GM19351 (cell line): Measurements from ENCODE around the gene CUL9.

Source experiments
- ATAC-seq: cut with Tn5 transposase; IDR thresholded peaks from one replicate; pipeline ENCODE4 v1.9.1; 2021; ENCODE audit warnings: mild to moderate bottlenecking, moderate library complexity; ENCODE audit not compliant: unreplicated experiment

The CUL9 gene

GRCh38 chr6:43254138-43254817 is 72.3 kb downstream of the CUL9 start:
- no peak for ATAC-seq

GRCh38 chr6:43254846-43255245 is 72.8 kb downstream of the CUL9 start:
- no peak for ATAC-seq

DNA sequence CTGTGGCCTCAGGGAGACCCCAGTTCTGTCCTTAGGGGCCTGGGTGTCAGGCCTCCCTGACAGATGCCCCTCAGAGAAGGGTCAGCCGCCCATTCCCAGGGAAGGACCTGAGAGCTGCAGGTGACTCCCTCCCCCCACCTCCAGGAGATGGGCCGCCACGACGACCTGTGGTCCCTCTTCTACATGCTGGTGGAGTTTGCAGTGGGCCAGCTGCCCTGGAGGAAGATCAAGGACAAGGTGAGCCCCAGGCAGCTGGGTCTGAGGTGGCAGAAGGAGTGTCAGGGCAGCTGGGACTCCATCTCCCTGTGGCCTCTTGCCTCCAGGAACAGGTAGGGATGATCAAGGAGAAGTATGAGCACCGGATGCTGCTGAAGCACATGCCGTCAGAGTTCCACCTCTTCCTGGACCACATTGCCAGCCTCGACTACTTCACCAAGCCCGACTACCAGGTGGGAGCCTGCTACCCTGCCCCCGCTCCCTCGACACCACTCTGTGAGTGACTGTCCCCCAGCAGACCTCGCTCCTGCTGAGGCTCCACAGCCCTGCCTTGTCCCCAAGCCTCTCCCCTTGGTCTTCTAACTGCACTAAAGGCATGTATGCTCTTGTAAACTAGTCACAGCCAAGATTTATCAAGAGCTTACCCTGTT is 73.5 kb downstream of the CUL9 start:
- no peak for ATAC-seq

GRCh38 chr6:43256670-43257366 is 74.8 kb downstream of the CUL9 start:
- no peak for ATAC-seq

DNA sequence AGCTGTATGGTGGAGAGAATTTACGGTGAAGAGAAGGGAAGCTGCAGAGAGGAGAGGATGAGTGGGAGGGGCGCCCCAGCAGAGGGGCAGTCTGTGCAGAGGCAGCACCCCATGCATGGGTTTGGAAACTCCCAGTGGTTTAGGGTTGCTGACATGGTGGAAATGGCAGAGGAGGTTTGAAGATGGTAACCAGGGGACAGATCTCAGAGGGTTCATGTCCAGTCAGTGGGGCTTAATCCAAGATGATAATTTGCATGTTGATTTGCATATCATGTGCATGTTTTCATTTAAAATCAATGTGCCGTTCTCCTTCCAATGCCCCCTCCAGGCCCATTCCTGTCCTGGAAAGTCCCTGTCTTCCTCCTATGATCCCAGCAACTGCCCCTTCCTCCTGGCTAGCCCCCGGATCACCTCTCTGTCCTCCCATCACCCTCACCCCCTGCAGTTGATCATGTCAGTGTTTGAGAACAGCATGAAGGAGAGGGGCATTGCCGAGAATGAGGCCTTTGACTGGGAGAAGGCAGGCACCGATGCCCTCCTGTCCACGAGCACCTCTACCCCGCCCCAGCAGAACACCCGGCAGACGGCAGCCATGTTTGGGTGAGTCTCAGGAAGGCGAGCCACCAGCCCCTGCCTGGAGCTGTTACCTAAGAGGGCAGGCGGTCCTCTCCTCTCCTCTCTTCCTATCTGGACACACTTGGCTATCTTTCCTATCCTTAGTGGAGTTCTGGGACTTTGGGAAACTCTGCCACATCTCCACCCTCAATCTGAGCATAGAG is 75.6 kb downstream of the CUL9 start:
- no peak for ATAC-seq

DNA sequence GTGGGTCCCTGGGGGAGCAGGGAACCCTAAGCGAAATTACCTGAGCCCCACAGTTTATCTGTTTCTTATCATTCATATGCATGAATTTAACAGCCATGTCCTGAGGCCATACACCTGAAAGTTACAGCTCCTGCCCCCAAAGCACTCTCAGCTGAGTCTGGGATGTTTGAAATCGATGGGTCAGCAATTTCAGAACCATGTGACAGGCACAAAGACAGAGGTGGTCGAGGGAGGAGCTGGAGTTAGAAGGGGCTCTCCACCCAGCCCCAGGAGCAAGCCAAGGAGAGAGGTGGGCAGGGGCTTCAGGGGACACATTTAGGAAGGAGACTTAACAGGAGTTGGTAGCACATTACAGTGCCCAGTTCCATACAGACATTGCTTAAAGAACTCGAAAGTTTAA is 76.2 kb downstream of the CUL9 start:
- no peak for ATAC-seq

DNA sequence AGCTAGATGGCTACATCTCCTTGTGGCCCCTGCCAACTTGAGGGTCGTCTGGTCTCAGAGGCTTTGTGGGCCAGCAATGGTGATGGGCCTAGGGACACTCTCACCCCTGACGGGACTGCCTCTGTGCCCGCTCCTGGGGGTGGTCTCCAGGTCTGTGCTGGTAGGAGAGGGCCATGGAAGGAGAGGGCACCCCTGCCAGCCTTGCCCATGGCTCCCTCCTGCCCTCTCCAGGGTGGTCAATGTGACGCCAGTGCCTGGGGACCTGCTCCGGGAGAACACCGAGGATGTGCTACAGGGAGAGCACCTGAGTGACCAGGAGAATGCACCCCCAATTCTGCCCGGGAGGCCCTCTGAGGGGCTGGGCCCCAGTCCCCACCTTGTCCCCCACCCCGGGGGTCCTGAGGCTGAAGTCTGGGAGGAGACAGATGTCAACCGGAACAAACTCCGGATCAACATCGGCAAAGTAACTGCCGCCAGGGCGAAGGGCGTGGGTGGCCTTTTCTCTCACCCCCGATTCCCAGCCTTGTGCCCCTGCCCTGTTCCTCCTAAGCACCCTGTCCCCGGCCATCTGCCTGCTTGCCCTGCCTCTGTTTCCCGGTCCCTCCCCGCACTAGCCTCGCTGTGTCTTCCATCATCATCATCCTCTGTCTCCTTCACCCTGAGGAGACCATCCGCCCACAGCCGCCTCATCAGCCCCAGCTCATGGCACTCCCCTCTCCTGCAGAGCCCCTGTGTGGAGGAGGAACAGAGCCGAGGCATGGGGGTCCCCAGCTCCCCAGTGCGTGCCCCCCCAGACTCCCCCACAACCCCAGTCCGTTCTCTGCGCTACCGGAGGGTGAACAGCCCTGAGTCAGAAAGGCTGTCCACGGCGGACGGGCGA is 77.1 kb downstream of the CUL9 start:
- ATAC-seq = no peak

DNA sequence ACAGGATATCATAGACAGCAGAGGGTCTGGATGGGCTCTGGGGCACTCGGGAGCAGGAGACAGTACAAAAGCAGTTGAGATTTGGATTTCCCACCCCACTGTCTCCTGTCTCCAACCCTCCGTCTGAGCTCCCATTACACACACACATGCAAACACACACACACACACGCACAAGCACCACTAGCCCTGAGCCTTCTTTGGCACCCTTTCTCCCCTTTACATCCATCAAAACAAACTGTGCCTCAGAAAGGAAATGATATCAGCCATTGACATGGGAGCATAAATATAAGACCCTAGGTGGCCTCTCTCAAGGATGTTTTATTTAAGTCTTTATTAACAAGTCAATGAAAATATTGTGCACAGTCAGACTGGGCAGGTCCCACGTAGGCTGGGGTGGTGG is 78.8 kb downstream of the CUL9 start:
- ATAC-seq = no peak

- ATAC-seq = no peak
These were observed 79.2 kb downstream of the CUL9 start for GRCh38 chr6:43261198-43261597.

DNA sequence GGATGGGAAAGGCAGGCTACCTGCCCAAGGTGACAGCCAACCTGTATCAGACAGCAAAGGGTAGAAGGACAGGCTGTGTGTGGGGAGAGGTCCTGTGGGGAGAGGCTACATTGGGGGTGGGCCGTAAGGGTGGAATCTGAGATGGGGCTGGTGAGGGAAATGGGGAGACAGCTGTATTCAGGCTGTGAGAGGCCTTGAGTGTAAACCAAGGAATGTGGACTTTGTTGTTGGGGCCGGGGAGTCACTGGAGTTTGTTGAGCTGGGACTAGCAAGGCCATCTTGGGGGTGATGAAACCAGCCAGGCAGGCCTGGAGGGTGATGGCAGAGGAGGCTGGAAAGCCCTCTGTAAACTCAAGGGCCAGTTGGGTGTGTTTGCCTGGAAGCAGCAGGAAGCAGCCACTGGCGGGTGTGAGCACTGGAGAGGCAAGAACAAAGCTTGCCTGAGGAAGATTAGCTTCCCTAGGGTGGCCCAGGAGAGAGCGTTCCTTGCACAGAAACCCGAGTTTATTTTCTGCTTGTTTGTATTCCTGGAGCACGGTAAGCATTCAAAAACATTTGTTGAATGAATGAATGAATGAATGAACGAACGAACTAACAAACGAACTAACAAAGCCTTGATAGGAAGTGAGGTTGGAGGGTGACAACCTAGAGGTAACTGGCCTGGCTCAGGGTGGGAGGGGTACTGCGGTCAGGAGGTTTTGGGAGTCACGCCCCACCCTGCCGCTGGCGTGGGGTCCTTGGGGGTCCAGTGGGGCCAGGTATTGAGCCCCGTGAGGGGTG is 80.2 kb downstream of the CUL9 start:
- ATAC-seq = no peak

DNA sequence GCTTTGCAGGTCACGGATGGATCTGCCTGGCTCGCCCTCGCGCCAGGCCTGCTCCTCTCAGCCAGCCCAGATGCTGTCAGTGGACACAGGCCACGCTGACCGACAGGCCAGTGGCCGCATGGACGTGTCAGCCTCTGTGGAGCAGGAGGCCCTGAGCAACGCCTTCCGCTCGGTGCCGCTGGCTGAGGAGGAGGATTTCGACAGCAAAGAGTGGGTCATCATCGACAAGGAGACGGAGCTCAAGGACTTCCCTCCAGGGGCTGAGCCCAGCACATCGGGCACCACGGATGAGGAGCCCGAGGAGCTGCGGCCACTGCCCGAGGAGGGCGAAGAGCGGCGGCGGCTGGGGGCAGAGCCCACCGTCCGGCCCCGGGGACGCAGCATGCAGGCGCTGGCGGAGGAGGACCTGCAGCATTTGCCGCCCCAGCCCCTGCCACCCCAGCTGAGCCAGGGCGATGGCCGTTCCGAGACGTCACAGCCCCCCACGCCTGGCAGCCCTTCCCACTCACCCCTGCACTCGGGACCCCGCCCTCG is 80.9 kb downstream of the CUL9 start:
- ATAC-seq = no peak

GRCh38 chr6:43263314-43264178 is 81.5 kb downstream of the CUL9 start:
- peak; percentile 81 for ATAC-seq

DNA sequence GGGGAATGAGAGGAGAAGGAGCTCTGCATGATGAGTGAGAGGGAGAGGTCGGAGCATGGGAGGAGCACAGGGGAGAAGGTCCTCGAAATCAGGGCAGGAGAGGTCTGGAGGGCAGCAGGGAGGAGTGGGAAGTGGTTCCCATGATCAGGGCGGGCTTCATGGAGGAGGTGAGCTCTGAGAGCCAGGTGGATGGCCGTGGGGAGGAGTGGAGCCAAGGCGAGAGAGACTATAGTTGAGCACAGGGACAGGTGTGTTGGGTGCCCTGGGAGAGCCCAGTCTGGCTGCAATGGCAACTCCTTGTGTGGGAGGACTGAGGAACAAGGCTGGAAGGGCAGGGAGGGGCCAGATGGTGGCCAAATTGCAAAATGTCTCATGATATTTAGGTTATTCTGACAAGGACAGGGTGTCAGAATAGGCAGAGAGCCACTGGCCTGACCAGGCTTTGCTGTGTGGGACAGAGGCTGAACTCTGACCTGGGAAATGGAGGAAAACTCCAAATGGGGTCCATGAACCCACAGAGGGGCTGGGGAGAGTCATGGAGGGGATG is 82.7 kb downstream of the CUL9 start:
- ATAC-seq = no peak

DNA sequence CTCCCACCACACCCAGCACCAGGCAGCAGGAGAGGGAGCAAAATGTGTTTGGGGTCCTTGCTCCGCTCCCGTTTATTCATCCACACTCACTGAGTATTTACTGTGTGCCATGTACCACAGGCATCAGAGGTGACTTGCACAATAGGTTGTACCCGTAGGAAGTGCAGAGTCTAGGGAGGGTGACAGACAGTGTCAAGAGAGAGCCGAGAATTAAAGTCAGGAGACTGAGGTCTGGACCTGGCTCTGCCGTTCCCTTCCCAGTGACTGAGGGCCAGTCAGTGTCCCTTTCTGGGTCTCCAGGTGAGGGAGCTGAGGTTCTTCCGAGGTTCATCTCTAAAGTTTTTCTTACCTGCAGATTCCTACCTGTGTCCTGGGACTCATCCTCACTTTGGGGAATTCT is 83.6 kb downstream of the CUL9 start:
- no peak for ATAC-seq

- no peak for ATAC-seq
These were observed 85.8 kb downstream of the CUL9 start for GRCh38 chr6:43267619-43268354.

DNA sequence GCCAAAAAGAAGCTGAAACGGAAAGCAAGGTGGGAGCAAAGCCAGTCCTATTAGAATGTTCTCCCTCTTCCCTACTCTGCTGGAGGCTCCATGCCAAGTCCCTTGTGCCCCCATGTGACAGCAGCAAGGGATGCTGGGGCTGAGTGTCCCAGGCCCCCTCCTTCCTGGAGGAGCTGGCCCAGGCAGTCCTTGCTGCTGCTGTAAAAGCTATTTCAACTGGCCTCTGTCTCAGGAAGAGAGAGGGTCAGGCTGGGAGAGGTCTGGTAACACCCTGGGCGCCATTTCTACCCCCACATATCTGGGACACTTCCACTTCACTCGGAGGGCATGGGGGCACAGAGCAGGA is 86.3 kb downstream of the CUL9 start:
- ATAC-seq = no peak

DNA sequence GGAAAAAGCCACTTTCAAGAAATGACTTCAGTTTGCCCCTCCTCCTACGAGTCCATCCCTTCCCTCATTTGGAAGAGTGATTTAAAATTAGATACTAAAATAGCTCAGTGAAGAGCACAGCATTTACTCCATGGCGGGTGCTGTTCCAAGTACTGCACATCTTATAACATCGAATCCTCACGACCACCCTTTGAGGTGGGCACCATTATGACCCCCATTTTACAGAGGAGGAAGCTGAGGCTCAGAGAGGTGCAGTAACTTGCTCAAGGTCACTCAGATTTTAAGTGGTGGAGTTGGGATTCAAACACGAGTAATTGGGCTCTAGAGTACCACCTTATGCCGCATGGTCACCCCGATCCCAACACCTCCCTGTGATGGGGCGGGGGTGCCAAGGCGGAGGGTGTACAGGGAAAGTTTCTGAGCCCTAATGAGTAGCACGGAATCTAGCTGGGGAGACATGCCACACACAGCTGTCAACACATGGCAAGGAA is 86.8 kb downstream of the CUL9 start:
- ATAC-seq = no peak
